ENCODE results near the gene USP12.

USP12 gene

DNA sequence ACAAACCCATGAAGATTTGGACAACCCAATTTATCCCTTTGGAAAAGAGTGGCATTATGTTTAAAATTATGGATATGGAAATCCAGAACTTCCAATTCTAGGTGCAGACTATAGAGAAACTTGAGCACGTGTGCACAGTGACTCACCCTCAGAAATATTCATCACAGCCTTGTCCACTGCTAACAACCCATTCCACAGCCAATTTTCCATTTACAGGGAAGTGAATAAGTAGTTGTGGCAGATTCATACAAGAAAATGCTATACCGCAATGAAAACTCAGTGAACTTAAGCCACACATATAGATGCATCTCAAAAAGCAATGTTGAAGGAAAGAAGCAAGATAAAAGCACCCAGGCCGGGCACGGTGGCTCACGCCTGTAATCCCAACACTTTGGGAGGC is 133.3 kb downstream of the USP12 start:
- TF ChIP-seq GATA2 (IDR thresholded peaks at IDR 0.05; ENCODE audit: low read depth, low read length) (no peak), GATA3 (IDR thresholded peaks at IDR 0.05; ENCODE audit: low read depth, low read length) (no peak)

DNA sequence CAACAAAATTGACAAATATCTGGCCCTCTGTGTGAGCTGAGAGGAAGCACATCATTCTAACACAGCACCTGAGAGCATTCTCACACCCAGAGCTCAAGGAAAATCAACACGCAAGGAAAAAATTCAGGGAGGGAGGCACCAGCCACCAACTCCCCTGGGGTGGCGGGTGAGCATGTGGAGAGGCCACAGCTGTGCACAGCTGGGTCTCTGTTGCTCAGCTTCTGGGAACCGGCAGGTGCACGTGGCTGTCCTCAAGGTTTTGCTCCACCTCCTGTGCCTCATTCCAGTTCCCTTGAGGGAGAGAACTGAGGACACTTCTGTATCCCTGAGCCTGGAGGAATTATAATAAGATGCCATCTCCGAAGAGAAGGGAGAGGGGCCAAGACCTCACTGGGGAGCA is 134.0 kb downstream of the USP12 start:
- TF ChIP-seq GATA3 (IDR thresholded peaks at IDR 0.05; ENCODE audit: low read depth, low read length), result no peak
- TF ChIP-seq GATA2 (IDR thresholded peaks at IDR 0.05; ENCODE audit: low read depth, low read length), result no peak

DNA sequence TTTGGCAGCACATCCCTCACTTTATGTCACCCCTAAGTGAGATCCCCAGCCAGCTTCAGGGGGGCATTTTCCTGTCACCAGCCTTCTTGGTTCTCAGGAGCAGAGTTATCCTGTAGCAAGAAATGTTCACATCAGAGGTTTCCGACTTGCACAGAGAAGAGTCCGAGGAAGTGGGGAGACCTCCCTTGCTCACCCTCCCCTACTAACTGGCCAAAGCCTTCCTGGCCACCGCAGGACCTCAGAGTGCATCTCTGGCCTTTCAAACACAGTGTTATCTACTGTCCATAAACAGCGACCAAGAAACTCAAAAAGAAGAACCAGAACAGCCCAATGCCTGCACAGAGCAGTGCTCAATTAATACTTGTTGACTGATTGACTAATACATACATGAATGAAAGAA is 134.4 kb downstream of the USP12 start:
- TF ChIP-seq GATA3 (IDR thresholded peaks at IDR 0.05; ENCODE audit: low read depth, low read length), result no peak
- no peak for TF ChIP-seq GATA2 (IDR thresholded peaks at IDR 0.05; ENCODE audit: low read depth, low read length)

DNA sequence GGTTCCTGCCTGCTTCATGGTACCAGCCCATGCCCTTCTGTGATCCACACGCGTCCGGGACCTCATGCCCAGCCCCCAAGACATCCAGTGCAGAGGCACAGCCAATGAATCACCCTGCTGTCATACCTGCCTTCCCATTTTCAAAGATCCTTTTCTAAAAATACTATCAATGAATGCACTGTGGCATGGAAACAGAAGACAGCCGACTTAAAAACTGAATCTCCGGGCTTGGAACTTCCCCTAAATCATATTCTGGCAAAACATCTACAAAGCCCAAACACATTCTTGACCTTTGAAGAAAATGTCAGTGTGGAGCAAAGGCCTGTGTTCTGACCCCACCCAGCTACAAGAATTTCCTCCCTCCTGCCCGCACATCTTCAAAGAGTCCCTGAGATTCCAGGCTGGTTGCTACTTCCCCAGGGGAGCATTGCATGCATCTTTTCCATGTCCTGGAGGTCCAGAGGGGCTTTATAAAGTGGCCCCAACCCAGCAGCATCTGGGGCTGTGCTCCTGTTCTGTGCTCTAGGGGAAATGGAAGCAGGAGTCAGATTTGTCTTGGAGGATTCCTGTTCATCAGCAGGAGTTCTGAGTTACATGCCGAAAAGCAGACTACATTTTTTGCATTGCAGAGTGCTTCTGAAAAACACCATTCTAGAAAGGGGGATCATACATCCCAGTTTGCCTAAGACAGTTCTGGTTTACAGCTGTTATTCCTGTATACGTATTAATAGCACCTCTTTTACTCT is 135.2 kb downstream of the USP12 start:
- TF ChIP-seq GATA2 (IDR thresholded peaks at IDR 0.05; ENCODE audit: low read depth, low read length) (no peak), GATA3 (IDR thresholded peaks at IDR 0.05; ENCODE audit: low read depth, low read length) (no peak)

DNA sequence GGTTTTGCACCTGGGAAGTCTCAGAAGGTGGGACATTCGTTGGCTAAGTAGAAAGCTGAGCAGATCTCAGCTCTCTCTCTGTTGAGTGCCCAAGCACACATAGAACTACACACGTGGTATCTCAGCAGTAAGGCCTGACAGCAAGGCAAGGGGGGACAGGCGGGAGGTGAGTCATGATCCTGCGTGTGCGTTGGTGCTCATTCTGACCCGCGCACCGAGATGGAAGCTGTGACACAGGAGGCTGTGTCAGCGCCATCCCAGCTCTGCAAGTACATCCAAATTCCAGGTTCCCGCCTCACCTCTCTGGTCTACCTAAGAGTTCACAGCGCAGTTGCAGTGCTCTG is 135.7 kb downstream of the USP12 start:
- TF ChIP-seq GATA3 (IDR thresholded peaks at IDR 0.05; ENCODE audit: low read depth, low read length) (no peak), GATA2 (IDR thresholded peaks at IDR 0.05; ENCODE audit: low read depth, low read length) (no peak)

DNA sequence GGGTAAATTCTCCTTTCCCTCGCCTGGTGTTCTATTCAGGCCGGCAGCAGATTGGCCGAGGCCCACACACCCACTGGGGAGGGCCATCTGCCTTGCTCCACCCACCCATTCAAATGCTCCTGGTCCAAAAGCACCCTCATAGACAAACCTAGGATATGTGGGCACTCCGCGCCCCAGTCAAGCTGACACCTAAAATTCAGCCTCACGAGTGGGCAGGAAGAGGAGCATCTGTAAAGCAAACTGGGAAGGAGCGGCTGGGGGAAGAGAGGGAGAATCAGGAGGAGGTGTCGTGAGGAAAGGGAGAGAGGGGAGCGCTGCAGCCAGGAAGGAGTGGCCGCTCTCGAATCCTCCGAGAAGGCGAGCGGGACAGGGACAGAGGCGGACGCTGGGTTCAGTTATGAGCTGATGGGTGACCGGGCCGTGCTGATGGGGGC is 136.9 kb downstream of the USP12 start:
- TF ChIP-seq GATA3 (IDR thresholded peaks at IDR 0.05; ENCODE audit: low read depth, low read length) (no peak), GATA2 (IDR thresholded peaks at IDR 0.05; ENCODE audit: low read depth, low read length) (no peak)

DNA sequence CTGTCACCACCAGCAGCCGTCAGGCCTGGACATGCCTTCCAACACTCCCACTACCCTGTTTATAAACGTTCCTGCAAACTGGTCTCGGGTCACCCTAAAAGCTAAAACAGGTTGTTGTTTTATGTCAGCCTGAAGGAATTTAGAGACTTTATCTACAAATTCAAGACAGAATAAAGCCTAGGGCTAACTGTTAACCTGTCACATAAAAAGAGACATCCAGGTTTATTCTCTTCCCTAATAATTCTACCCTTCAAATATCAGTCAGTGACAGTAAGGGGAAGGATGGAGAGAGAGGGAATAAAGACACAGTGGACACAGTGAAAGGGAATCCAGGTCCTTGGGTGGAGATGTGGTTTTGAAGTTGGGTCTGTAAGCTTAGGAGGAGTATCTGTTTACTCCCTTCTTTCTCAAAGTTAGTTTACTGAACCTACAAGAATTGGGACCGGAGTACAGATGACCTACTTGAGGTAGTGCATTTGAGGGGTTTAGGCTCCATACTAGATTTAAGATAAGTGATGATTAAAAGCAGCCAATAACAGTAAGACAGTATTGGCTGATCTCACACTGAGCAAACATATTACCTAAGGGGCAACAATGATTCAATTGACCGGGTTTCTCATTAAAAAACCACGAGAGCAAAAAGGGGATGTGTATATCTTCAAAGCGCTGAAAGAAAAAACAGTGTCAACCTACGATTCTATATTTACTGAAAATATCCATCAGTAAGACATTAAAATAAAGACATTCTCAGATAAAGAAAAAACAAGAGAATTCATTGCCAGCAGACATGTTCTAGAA is 142.7 kb downstream of the USP12 start:
- TF ChIP-seq GATA2 (IDR thresholded peaks at IDR 0.05; ENCODE audit: low read depth, low read length) (no peak), GATA3 (IDR thresholded peaks at IDR 0.05; ENCODE audit: low read depth, low read length) (no peak)

DNA sequence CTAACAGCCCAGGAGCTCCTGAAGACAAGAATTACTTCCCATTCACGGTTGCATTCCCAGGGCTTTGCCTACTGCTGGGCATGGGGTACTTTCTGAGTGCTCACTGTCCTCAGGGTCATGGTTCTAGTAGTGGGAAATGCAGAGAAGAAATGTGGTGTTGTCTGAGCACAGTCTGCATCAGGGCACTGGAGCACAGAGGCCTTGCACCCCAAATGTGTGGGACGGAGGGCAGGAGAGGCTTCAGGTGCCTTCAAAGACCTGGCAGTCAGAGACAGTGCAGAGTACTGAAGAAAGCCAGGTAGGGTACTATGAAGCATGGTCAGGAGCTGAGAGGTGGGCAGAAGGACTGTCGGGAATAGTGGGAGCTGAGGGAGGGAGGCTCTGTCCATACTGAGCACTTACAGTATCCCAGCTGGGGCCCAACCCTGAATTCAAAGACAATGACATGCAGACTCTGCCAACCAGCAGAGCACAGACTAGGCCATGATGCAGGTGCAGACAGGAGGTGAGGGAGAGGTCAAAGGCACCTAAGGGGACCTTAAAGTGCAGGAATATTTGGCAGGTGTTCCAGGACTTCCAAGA is 144.4 kb downstream of the USP12 start:
- no peak for TF ChIP-seq GATA3 (IDR thresholded peaks at IDR 0.05; ENCODE audit: low read depth, low read length)
- TF ChIP-seq GATA2 (IDR thresholded peaks at IDR 0.05; ENCODE audit: low read depth, low read length), result no peak

DNA sequence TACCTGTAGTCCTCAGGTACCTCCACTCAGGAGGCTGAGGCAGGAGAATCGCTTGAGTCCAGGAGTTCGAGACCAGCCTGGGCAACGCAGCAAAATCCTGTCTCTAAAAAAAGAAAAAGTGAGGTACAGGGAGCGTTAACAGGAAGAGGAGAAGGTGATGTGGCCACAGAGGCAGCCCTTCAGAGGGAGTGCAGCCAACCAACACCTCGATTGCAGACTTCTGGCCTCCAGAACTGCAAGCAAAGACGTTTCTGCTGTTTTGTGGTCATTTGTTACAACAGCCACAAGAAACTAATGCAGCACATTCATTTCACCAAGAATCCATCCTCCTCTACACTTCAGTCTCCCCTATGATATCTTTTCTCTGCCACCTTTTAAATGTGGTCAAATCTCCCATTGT is 145.2 kb downstream of the USP12 start:
- no peak for TF ChIP-seq GATA2 (IDR thresholded peaks at IDR 0.05; ENCODE audit: low read depth, low read length)
- TF ChIP-seq GATA3 (IDR thresholded peaks at IDR 0.05; ENCODE audit: low read depth, low read length), result no peak

DNA sequence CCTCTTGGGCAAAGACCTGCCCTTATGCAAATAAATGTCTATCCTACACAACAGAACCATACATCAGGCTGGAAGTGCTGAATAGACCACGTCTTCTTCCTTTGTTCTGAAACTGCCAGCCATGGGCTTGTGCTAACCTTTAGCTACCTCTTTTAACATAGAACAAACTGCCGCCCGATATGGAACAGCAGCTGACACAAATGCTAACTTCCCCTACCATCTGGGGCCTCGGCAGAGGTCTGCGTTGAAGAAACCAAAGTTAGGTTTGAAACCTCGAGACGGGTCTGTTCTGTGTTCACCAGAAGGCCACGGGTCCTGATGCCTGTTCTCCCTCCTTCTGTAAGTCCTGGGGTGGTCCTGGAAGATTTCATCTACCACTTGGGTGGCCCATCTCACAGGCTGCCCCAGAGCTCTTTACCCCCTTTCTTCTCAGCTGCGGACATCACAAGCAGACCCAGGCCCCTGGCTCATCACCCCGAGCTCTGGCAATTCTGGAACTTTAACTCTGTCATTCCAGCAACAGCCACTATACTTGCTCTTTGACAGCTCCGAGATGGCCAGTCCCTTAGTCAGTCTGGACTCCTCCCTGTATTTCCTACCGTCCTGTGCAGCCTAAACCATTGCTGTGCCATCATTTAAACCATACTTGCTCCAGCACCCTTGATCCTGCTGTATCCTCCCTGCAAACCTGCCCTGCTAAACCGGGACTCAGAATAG is 146.7 kb downstream of the USP12 start:
- TF ChIP-seq GATA3 (IDR thresholded peaks at IDR 0.05; ENCODE audit: low read depth, low read length) (no peak), GATA2 (IDR thresholded peaks at IDR 0.05; ENCODE audit: low read depth, low read length) (no peak)

DNA sequence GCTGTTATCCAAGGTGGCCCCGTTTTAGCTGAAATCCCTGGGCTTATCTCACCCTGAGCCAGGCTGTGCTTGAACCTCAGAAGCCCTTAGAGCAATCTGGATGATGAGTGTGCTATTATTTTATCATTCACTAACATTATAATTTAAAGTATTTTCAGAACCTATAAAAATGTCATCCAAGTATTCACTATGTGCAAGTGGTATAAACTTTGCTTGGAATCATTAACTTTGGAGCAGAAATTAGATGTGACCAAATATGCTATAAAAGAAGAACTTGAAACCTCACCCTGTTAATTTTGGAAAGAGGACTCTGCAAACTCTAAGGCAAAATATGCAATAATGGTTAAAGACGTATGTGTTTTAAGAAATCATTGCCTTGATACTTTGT is 147.5 kb downstream of the USP12 start:
- TF ChIP-seq GATA3 (IDR thresholded peaks at IDR 0.05; ENCODE audit: low read depth, low read length) (no peak), GATA2 (IDR thresholded peaks at IDR 0.05; ENCODE audit: low read depth, low read length) (no peak)

DNA sequence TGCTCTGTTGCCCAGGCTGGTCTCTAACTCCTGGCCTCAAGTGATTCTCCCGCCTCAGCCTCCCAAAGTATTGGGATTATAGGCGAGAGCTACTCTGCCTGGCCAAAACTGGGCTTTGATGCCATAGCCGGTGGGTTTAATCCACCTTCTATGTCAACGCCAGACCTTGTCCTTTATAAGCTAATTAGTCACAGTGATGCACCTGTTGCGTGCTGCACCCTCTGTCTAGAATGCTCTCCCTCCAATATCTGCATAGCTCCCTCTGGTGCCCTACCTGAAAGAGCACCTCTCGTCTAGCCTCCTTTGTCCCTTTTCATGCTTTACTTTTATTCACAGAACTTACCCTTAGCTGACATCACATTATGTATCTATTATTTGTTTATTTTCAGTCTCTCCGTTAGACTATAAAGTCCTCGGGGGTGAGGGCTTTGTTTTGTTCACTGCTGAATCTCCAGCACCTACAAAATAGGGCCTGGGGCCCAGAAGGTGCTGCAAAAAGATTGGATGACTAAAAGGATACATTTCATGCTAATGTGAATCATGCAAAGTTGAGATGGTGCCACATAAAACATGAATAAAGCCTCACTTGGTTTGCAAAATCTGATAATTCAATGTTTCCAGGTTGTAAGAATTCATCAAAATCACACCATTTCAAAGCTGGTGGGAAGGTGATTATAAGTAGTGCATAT is 148.1 kb downstream of the USP12 start:
- TF ChIP-seq GATA2 (IDR thresholded peaks at IDR 0.05; ENCODE audit: low read depth, low read length), result no peak
- TF ChIP-seq GATA3 (IDR thresholded peaks at IDR 0.05; ENCODE audit: low read depth, low read length), result no peak

DNA sequence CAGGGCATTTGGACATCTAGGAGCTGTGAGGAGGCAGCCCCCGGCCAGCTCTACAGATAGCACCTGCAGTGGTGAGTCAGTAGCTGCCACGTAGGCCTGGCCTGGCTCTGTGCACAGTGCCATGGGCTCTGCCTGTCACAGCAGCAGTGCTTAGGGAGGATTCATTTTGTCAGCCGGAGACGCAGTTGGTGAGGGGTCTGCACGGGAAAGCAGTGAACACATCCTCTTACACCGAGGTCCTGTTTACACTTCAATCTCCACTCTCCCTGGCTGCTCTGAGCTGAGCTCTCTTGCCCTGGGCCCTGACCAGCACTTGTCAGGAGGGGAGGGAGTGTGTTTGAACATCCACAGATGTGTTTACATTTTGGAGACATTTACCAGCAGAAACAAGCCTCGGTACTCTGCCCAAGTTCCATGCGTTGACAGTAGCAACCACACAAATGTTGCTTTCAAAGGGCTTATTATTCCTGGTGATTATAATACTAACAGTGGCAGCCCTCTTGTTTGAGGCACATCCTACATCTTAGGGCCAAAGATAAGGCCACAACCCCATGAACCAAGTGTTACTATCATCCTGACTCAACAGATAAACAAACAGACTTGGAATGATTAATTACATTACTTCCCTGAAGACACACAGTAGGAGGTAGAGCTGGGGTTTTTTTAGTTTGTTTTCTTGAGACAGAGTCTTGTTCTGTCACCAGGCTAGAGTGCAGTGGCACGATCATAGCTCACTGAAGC is 148.9 kb downstream of the USP12 start:
- TF ChIP-seq GATA2 (IDR thresholded peaks at IDR 0.05; ENCODE audit: low read depth, low read length) (no peak), GATA3 (IDR thresholded peaks at IDR 0.05; ENCODE audit: low read depth, low read length) (no peak)
